A549 treated with CpdA at 1 μM for 4 hours (cell line): ENCODE results near the gene LIX1L. TPM values are rescaled to one million over a fixed set of nuclear protein-coding genes. Genes with fewer than 3 reads are reported as not detected.

Source experiments
- total RNA-seq: library from RNA; stranded (reverse); fragments of 200-300 nt; extraction: Qiagen RNA extraction; gene quantifications from 5 replicates; pipeline ENCODE4 v1.2.3, GENCODE V29; 2022; ENCODE audit warnings: low read depth

LIX1L gene
- 7.8 to 11.1 TPM (median 9.4 TPM) in 5 replicates for total RNA-seq

GRCh38 chr1:145957443-145958319, at the start of gene LIX1L:
Gene LIX1L, minus strand, starts transcription at chr1:145958017. Its CDS starts 90 bp downstream, at chr1:145957927.

GRCh38 chr1:145996433-145997015, 38.7 kb upstream of the LIX1L start, which contains the start of gene TXNIP:
Gene TXNIP, minus strand, starts transcription at chr1:145996579. Its CDS starts 313 bp downstream, at chr1:145996266.

GRCh38 chr1:145964328-145965118, 6.7 kb upstream of the LIX1L start, which contains the start of the genes ANKRD34A and POLR3GL:
Gene ANKRD34A, minus strand, starts transcription at chr1:145964575. Its CDS starts 2,816 bp downstream, at chr1:145961759.
Gene POLR3GL, plus strand, starts transcription at chr1:145964690. Its CDS starts 10,176 bp downstream, at chr1:145974866.

GRCh38 chr1:145927063-145927886, 30.5 kb downstream of the LIX1L start, which contains the start of gene RBM8A:
Gene RBM8A, minus strand, starts transcription at chr1:145927484. Its CDS starts 58 bp downstream, at chr1:145927426.

GRCh38 chr1:145918144-145918991, 39.4 kb downstream of the LIX1L start, which contains the start of gene PEX11B:
Gene PEX11B, minus strand, starts transcription at chr1:145918717. Its CDS starts 29 bp downstream, at chr1:145918688.

GRCh38 chr1:145885738-145886287, 72.0 kb downstream of the LIX1L start, which contains the start of gene ANKRD35:
Gene ANKRD35, minus strand, starts transcription at chr1:145885866. Its CDS starts 108 bp downstream, at chr1:145885758.

Other genes with a start within 250 kb of the LIX1L start
- 0.10 TPM in 1 of 5 replicates, not detected in the others for gene CD160, start 238.5 kb downstream of the LIX1L start, total RNA-seq
- gene RNF115, start 133.9 kb downstream of the LIX1L start, total RNA-seq = 9.4 to 12.2 TPM (median 10.8 TPM) in 5 replicates
- 32.0 to 38.8 TPM (median 35.2 TPM) in 5 replicates for gene POLR3C, start 133.8 kb downstream of the LIX1L start, total RNA-seq
- 5.1 to 6.4 TPM (median 5.6 TPM) in 5 replicates for gene NUDT17, start 112.4 kb downstream of the LIX1L start, total RNA-seq
- 22.0 to 28.1 TPM (median 26.4 TPM) in 5 replicates for gene PIAS3, start 98.9 kb downstream of the LIX1L start, total RNA-seq
- gene ANKRD35, start 72.2 kb downstream of the LIX1L start, total RNA-seq = 0.04 TPM in 1 of 5 replicates, not detected in the others
- 0.23 to 0.48 TPM (median 0.35 TPM) in 5 replicates for gene ITGA10, start 48.0 kb downstream of the LIX1L start, total RNA-seq
- 19.4 to 23.4 TPM (median 22.0 TPM) in 5 replicates for gene PEX11B, start 39.3 kb downstream of the LIX1L start, total RNA-seq
- 193 to 235 TPM (median 203 TPM) in 5 replicates for gene RBM8A, start 30.5 kb downstream of the LIX1L start, total RNA-seq
- gene ANKRD34A, start 6.6 kb upstream of the LIX1L start, total RNA-seq = 0.12 to 0.27 TPM (median 0.17 TPM) in 5 replicates
- 9.0 to 11.0 TPM (median 9.6 TPM) in 5 replicates for gene POLR3GL, start 6.7 kb upstream of the LIX1L start, total RNA-seq
- 0.13 to 0.49 TPM (median 0.19 TPM) in 5 replicates for gene TXNIP, start 38.6 kb upstream of the LIX1L start, total RNA-seq
- gene HJV, start 63.7 kb upstream of the LIX1L start, total RNA-seq = not detected in 5 replicates
- 0.49 to 0.78 TPM (median 0.55 TPM) in 5 replicates for gene NBPF10, start 186.8 kb upstream of the LIX1L start, total RNA-seq